Lower leg skin (tissue), 4 donors: ENCODE results near the gene DPP6. TPM values are rescaled to one million over a fixed set of nuclear protein-coding genes. Genes with fewer than 3 reads are reported as not detected.

Experiments used
- DNase-seq, 2 donors: peaks; one replicate each; pipeline ENCODE4 v3.0.0-alpha.2; 2019; ENCODE audit warnings: low spot score in 2 of 2
- H3K4me3 ChIP-seq: fragments of 200-600 bp; sonication (generic); 2 replicates; pipeline ENCODE4 v1.5.1; 2017; ENCODE audit warnings: mild to moderate bottlenecking, low read depth; ENCODE audit not compliant: poor library complexity, severe bottlenecking
- CTCF ChIP-seq, 3 donors: fragments of 450-650 bp; IDR thresholded peaks; one replicate each; pipeline ENCODE4 v1.5.1; 2016; ENCODE audit warnings: antibody characterized with exemption in 3 of 3, mild to moderate bottlenecking in 3 of 3, moderate library complexity in 2 of 3
- POLR2A ChIP-seq, 2 donors: fragments of 450-650 bp; IDR thresholded peaks; one replicate each; pipeline ENCODE4 v1.6.1; 2016 to 2017; ENCODE audit warnings: antibody characterized with exemption in 2 of 2, mild to moderate bottlenecking in 1 of 2, moderate library complexity in 1 of 2
- WGBS, 2 donors: methylation state at CpG; one replicate each; pipeline ENCODE4 v1.1.5; 2018; 5-methylcytosine and 5-hydroxymethylcytosine counted together
- intact Hi-C: fragments of 100-400 bp; cut with DNase I; formaldehyde crosslinking; loops from one replicate; pipeline ENCODE4 v1.15.0; 2023; ENCODE audit warnings: low total_unique reads
- total RNA-seq, 4 donors: library from RNA; depleted of rRNA; stranded (reverse); fragments of >200 nt; gene quantifications; one replicate each; pipeline ENCODE4 v1.1.0, GENCODE V29; 2016

Gene DPP6
- total RNA-seq, 4 donors from 2014 or later = 1.0 to 4.5 (median 2.9) TPM

- intact Hi-C loops = no loop called here
- no peak overlapping the region for H3K4me3 ChIP-seq
- WGBS, 2 donors = 65 to 68% methylated on average over 7 of the region's 7 CpGs
- TF ChIP-seq POLR2A (IDR thresholded peaks at IDR 0.05) (no peak), CTCF (IDR thresholded peaks at IDR 0.05) (no peak)
- no peak for DNase-seq
Observed at GRCh38 chr7:154792436-154793055, 740.3 kb downstream of the DPP6 start.

GRCh38 chr7:154794147-154794780, 742.1 kb downstream of the DPP6 start:
- 12 to 14% methylated on average over 40 to 50 of the region's 50 CpGs for WGBS, 2 donors
- TF ChIP-seq POLR2A (IDR thresholded peaks at IDR 0.05) = no peak
- no peak for TF ChIP-seq CTCF (IDR thresholded peaks at IDR 0.05)
- intact Hi-C loops = no loop called here
- no peak for DNase-seq
- H3K4me3 ChIP-seq = no peak overlapping the region

GRCh38 chr7:154795014-154795413, 742.8 kb downstream of the DPP6 start:
- H3K4me3 ChIP-seq = no peak overlapping the region
- TF ChIP-seq POLR2A (IDR thresholded peaks at IDR 0.05) = no peak
- TF ChIP-seq CTCF (IDR thresholded peaks at IDR 0.05) = no peak
- DNase-seq = no peak
- intact Hi-C loops = no loop called here
- WGBS, 2 donors = 63 to 79% methylated on average over 4 of the region's 4 CpGs

- DNase-seq = no peak
- 81 to 84% methylated on average over 13 of the region's 13 CpGs for WGBS, 2 donors
- TF ChIP-seq POLR2A (IDR thresholded peaks at IDR 0.05) (no peak), CTCF (IDR thresholded peaks at IDR 0.05) (no peak)
- intact Hi-C loops = no loop called here
- H3K4me3 ChIP-seq = no peak overlapping the region
Observed at GRCh38 chr7:154795437-154795836, 743.2 kb downstream of the DPP6 start.

GRCh38 chr7:154804449-154804848, 752.3 kb downstream of the DPP6 start:
- no peak for TF ChIP-seq CTCF (IDR thresholded peaks at IDR 0.05)
- no peak for TF ChIP-seq POLR2A (IDR thresholded peaks at IDR 0.05)
- intact Hi-C loops = no loop called here
- 28 to 46% methylated on average over 2 to 3 of the region's 3 CpGs for WGBS, 2 donors
- no peak for DNase-seq
- no peak overlapping the region for H3K4me3 ChIP-seq
